H1 (cell line): ENCODE data around the gene ATOH7. TPM values are rescaled to one million over a fixed set of nuclear protein-coding genes. Genes with fewer than 3 reads are reported as not detected.

Experiments used
- CTCF ChIA-PET: fragments of 300-600 bp; sonication (Branson Sonifier 250); formaldehyde crosslinking; loops from one replicate; lab custom pipeline; 2021; ENCODE audit not compliant: partially characterized antibody; lab: Charles Lee
- POLR2A ChIA-PET: fragments of 300-600 bp; sonication (Branson Sonifier 250); formaldehyde crosslinking; loops from one replicate; lab custom pipeline; 2021; ENCODE audit warnings: inconsistent platforms; ENCODE audit not compliant: partially characterized antibody; lab: Charles Lee
- DNase-seq, 2 experiments: peaks; one replicate each; pipeline versions ENCODE4 v3.0.0 to v3.0.0-alpha.2; 2010 to 2022; ENCODE audit warnings: low spot score in 2 of 2, low read depth in 1 of 2, mixed read lengths in 1 of 2
- FAIRE-seq: peaks from 2 replicates; lab custom pipeline; 2011; peaks lifted over from hg19 to GRCh38; lab: Jason Lieb, UNC
- H2AFZ ChIP-seq: 2 replicates; pipeline ENCODE4 v1.8.1; 2012; ENCODE audit warnings: low read length, inconsistent platforms
- H2AK5ac ChIP-seq: 2 replicates; pipeline ENCODE4 v1.6.1; 2013; ENCODE audit warnings: low read depth, low read length
- H2BK120ac ChIP-seq: replicated peaks from 2 replicates; pipeline ENCODE3; 2013; ENCODE audit warnings: low read depth, low read length, inconsistent platforms
- H2BK12ac ChIP-seq: 2 replicates; pipeline ENCODE4 v1.6.1; 2013; ENCODE audit warnings: low read depth, low read length
- H2BK15ac ChIP-seq: 2 replicates; pipeline ENCODE4 v1.6.1; 2013; ENCODE audit warnings: low read length
- H2BK20ac ChIP-seq: 2 replicates; pipeline ENCODE4 v1.6.1; 2013; ENCODE audit warnings: low read length
- H2BK5ac ChIP-seq: 2 replicates; pipeline ENCODE4 v1.6.1; 2013; ENCODE audit warnings: low read depth, low read length
- H3K14ac ChIP-seq: 2 replicates; pipeline ENCODE4 v1.6.1; 2013; ENCODE audit warnings: inconsistent platforms; ENCODE audit not compliant: insufficient read length
- H3K18ac ChIP-seq: 2 replicates; pipeline ENCODE4 v1.6.1; 2013; ENCODE audit warnings: low read length; ENCODE audit errors: extremely low read depth
- H3K23ac ChIP-seq: 2 replicates; pipeline ENCODE4 v1.6.1; 2013; ENCODE audit warnings: inconsistent platforms; ENCODE audit not compliant: insufficient read length
- H3K23me2 ChIP-seq: 2 replicates; pipeline ENCODE4 v1.6.1; 2013; ENCODE audit warnings: low read depth, low read length
- H3K27ac ChIP-seq: 2 replicates; pipeline ENCODE4 v1.6.1; 2011; ENCODE audit warnings: low read depth, low read length, inconsistent platforms
- H3K27me3 ChIP-seq, 4 experiments: replicated peaks in 1 of 4; 1 replicate in 1 of 4; 2 replicates in 3 of 4; pipeline versions ENCODE4 v1.6.1 to v1.8.1; 2011 to 2013; ENCODE audit warnings: low read length in 3 of 4, mild to moderate bottlenecking in 3 of 4, inconsistent platforms in 2 of 4, mixed read lengths in 2 of 4, moderate library complexity in 1 of 4; ENCODE audit not compliant: control insufficient read depth in 3 of 4, insufficient read depth in 3 of 4; ENCODE audit errors: extremely low read depth in 1 of 4
- H3K36me3 ChIP-seq, 4 experiments: 2 replicates each; pipeline versions ENCODE4 v1.6.1 to v1.8.1; 2011 to 2013; ENCODE audit warnings: mild to moderate bottlenecking in 4 of 4, low read length in 3 of 4, moderate library complexity in 2 of 4, control low read depth in 1 of 4, inconsistent platforms in 1 of 4; ENCODE audit not compliant: insufficient read depth in 4 of 4, control insufficient read depth in 2 of 4
- H3K4ac ChIP-seq: replicated peaks from 2 replicates; pipeline ENCODE3; 2013; ENCODE audit warnings: low read length, low read depth, mixed read lengths, inconsistent platforms; ENCODE audit not compliant: insufficient read length
- H3K4me1 ChIP-seq, 4 experiments: replicated peaks in 1 of 4; 1 replicate in 1 of 4; 2 replicates in 3 of 4; pipeline versions ENCODE4 v1.6.1 to v1.8.1; 2011 to 2013; ENCODE audit warnings: low read length in 3 of 4, inconsistent platforms in 2 of 4, mixed read lengths in 1 of 4; ENCODE audit not compliant: insufficient read depth in 4 of 4, control insufficient read depth in 3 of 4
- H3K4me2 ChIP-seq, 2 experiments: 2 replicates each; pipeline versions ENCODE4 v1.6.1 to v1.8.1; 2011 to 2013; ENCODE audit warnings: low read depth in 2 of 2, low read length in 2 of 2, control low read depth in 1 of 2, inconsistent platforms in 1 of 2, mild to moderate bottlenecking in 1 of 2; ENCODE audit not compliant: insufficient read depth in 1 of 2
- H3K4me3 ChIP-seq, 4 experiments: fragments of 200-600, 300-600 bp in 1 of 4; sonication (generic), shearing (Covaris generic), sonication (Bioruptor Twin) in 1 of 4; 2 replicates each; pipeline versions ENCODE4 v1.5.1 to v1.8.1; 2011 to 2016; ENCODE audit warnings: low read length in 4 of 4, low read depth in 3 of 4, control low read depth in 2 of 4, inconsistent platforms in 2 of 4, mild to moderate bottlenecking in 2 of 4, mixed read lengths in 1 of 4, moderate library complexity in 1 of 4; ENCODE audit not compliant: insufficient read depth in 2 of 4; ENCODE audit errors: extremely low read depth in 1 of 4
- H3K56ac ChIP-seq: replicated peaks from 2 replicates; pipeline ENCODE3; 2013; ENCODE audit warnings: low read depth, mild to moderate bottlenecking, mixed read lengths, low read length, inconsistent platforms; ENCODE audit not compliant: insufficient read length
- H3K79me1 ChIP-seq: 2 replicates; pipeline ENCODE4 v1.6.1; 2013; ENCODE audit warnings: low read depth, low read length, control low read depth
- H3K79me2 ChIP-seq, 2 experiments: 2 replicates each; pipeline versions ENCODE4 v1.6.1 to v1.8.1; 2012 to 2013; ENCODE audit warnings: low read length in 2 of 2, mild to moderate bottlenecking in 2 of 2, inconsistent platforms in 1 of 2; ENCODE audit not compliant: insufficient read depth in 2 of 2, control insufficient read depth in 1 of 2
- H3K9ac ChIP-seq, 4 experiments: replicated peaks in 1 of 4; 1 replicate in 1 of 4; 2 replicates in 3 of 4; pipeline versions ENCODE4 v1.6.1 to v1.8.1; 2011 to 2013; ENCODE audit warnings: low read depth in 3 of 4, low read length in 3 of 4, control low read depth in 2 of 4, mild to moderate bottlenecking in 2 of 4, moderate library complexity in 2 of 4, inconsistent platforms in 1 of 4; ENCODE audit errors: extremely low read depth in 1 of 4
- H3K9me3 ChIP-seq, 2 experiments: 2 replicates each; pipeline versions ENCODE4 v1.6.1 to v1.8.1; 2012 to 2013; ENCODE audit warnings: mild to moderate bottlenecking in 2 of 2, moderate library complexity in 2 of 2, control low read depth in 1 of 2, inconsistent platforms in 1 of 2, low read depth in 1 of 2, low read length in 1 of 2, mixed read lengths in 1 of 2; ENCODE audit not compliant: insufficient read depth in 2 of 2
- H4K20me1 ChIP-seq, 2 experiments: replicated peaks in 1 of 2; 2 replicates each; pipeline versions ENCODE3 to v1.8.1; 2011 to 2013; ENCODE audit warnings: inconsistent platforms in 2 of 2, low read length in 2 of 2, mild to moderate bottlenecking in 1 of 2; ENCODE audit not compliant: insufficient read depth in 2 of 2, control insufficient read depth in 1 of 2
- H4K5ac ChIP-seq: 2 replicates; pipeline ENCODE4 v1.6.1; 2013; ENCODE audit warnings: low read length, low read depth, mixed read lengths, inconsistent platforms; ENCODE audit not compliant: insufficient read length
- H4K8ac ChIP-seq: 2 replicates; pipeline ENCODE4 v1.8.0; 2013; ENCODE audit warnings: mild to moderate bottlenecking, moderate library complexity, low read length, inconsistent platforms; ENCODE audit not compliant: insufficient read depth; ENCODE audit errors: extremely low read depth
- H4K91ac ChIP-seq: replicated peaks from 2 replicates; pipeline ENCODE3; 2013; ENCODE audit warnings: low read length, mixed read lengths, inconsistent platforms; ENCODE audit not compliant: insufficient read length
- BACH1 ChIP-seq: IDR thresholded peaks from 2 replicates; pipeline ENCODE4 v1.6.1; 2012; ENCODE audit warnings: low read length, improper control_type of control experiment
- BRCA1 ChIP-seq: IDR thresholded peaks from 2 replicates; pipeline ENCODE4 v1.6.1; 2012; ENCODE audit warnings: low read depth, low read length, improper control_type of control experiment
- EZH2 ChIP-seq: fragments of 200-600 bp; sonication (generic); IDR thresholded peaks from 2 replicates; pipeline ENCODE4 v1.7.1; 2012; ENCODE audit warnings: low read depth, mild to moderate bottlenecking, moderate library complexity, low read length, inconsistent platforms; ENCODE audit not compliant: severe bottlenecking
- KDM5A ChIP-seq: fragments of 200-600 bp; IDR thresholded peaks from 2 replicates; pipeline ENCODE4 v1.7.1; 2012; ENCODE audit warnings: mild to moderate bottlenecking, low read length, inconsistent platforms, mixed read lengths
- MAX ChIP-seq: IDR thresholded peaks from 2 replicates; pipeline ENCODE4 v1.6.1; 2012; ENCODE audit warnings: inconsistent platforms
- RFX5 ChIP-seq: IDR thresholded peaks from 2 replicates; pipeline ENCODE4 v1.6.1; 2011; ENCODE audit warnings: low read depth, low read length, improper control_type of control experiment, borderline replicate concordance
- TCF12 ChIP-seq: IDR thresholded peaks from 2 replicates; pipeline ENCODE4 v1.6.1; 2011; ENCODE audit warnings: low read depth, mild to moderate bottlenecking, low read length
- WGBS, 2 experiments: shearing (Covaris generic) in 1 of 2; methylation state at CpG; one replicate each; pipeline versions ENCODE4 v1.1.6 to v1.1.7; 2013 to 2015; ENCODE audit warnings: low lambda C conversion rate in 2 of 2, mixed read lengths in 2 of 2, inconsistent platforms in 1 of 2, low coverage in 1 of 2, missing lambda C conversion rate in 1 of 2; ENCODE audit not compliant: insufficient replicate concordance in 2 of 2, insufficient coverage in 1 of 2, insufficient read length in 1 of 2; ENCODE audit errors: extremely low coverage in 1 of 2, missing lambda C conversion rate in 1 of 2; 5-methylcytosine and 5-hydroxymethylcytosine counted together
- polyA plus RNA-seq, 7 experiments: library from polyadenylated mRNA; depleted of rRNA in 3 of 7; stranded (reverse) in 5 of 7; unstranded in 2 of 7; fragments of >200 nt in 5 of 7; fragments of 200-250 nt in 2 of 7; gene quantifications; 1 replicate in 5 of 7; 2 replicates in 1 of 7; 4 replicates in 1 of 7; pipeline versions ENCODE4 v1.2.1 to v1.2.3, GENCODE V29; 2011 to 2013; ENCODE audit warnings: missing spikeins in 2 of 7, mixed read lengths in 2 of 7
- total RNA-seq: library from RNA; stranded (reverse); fragmentation: NEBNext Ultra II Directional; extraction: Animal tissue kit (Norgen Biotek cat#: 25700); gene quantifications from 2 replicates; pipeline ENCODE4 v1.2.1, GENCODE V29; 2021
- TF ChIP-seq, protein P1 (sequence below): IDR thresholded peaks from 2 replicates; pipeline ENCODE4 v1.6.1; 2011; ENCODE audit warnings: low read length, improper control_type of control experiment
- TF ChIP-seq, protein P2 (sequence below): IDR thresholded peaks from 2 replicates; pipeline ENCODE4 v1.6.1; 2012; ENCODE audit warnings: low read length, inconsistent platforms

The ATOH7 gene
- total and polyA plus RNA-seq, 2 of the 8 experiments (the other 6 are each of a cell fraction or from before 2014, with no cell fraction given) = 0.39 to 1.0 TPM

DNA sequence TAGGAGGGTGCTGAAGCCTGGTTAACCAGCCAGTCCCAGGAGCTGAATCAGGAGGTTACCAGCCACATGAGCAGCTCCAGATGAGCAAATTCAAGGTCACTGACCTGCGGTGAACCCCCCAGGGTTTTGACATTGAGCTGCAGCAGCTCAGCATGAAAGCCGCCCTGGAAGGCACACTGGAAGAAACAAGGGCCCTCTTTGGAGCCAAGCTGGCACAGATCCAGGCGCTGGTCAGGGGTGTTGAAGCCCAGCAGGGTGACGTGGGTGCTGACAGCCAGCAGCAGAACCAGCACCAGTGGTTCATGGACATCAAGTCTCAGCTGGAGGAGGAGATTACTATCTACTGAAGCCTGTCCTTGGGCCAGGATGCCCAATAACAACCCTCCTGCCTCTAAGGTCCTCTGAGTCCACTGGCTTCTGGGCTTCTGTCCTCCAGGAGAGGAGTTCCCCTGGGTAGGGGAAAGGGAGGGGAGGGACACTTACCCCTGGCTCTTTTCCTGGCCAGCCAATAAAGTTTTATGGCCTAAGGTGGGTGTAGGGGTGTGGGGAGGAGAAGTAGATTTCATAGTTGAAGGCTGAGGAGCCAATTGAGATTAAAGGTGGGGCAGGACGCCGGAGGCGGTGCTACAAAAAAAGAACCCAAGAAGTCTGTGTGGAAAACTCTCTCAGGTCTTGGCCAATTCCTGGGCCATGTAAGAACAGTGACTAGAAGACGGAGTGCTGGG is 29.4 kb upstream of the ATOH7 start:
- Histone ChIP-seq H3K4me2 (no peak overlapping the region), H3K14ac (no peak overlapping the region), H3K9ac (no peak overlapping the region), H3K4me3 (no peak overlapping the region), H2BK15ac (no peak overlapping the region), H3K9me3 (peaks cover 0 to 5% of the 10 kb centered on the region in 2 experiments; a peak in 1 of 4 replicates), H2AK5ac (no peak overlapping the region), H3K36me3 (no peaks in the 10 kb centered on the region), H2BK12ac (no peak overlapping the region), H3K18ac (no peak overlapping the region), H4K5ac (no peak overlapping the region), H3K79me2 (no peaks in the 10 kb centered on the region), H3K4ac (no peak overlapping the region), H4K20me1 (no peaks in the 10 kb centered on the region), H3K23me2 (no peaks in the 10 kb centered on the region), H3K27me3 (no peaks in the 10 kb centered on the region; a peak in 1 of 7 replicates), H3K4me1 (no peaks in the 10 kb centered on the region), H4K8ac (no peak overlapping the region), H3K79me1 (no peaks in the 10 kb centered on the region), H2BK120ac (no peak overlapping the region), H3K56ac (no peak overlapping the region), H2BK5ac (no peak overlapping the region), H4K91ac (no peak overlapping the region), H3K23ac (no peak overlapping the region), H3K27ac (no peak overlapping the region), H2BK20ac (no peak overlapping the region), H2AFZ (no peak overlapping the region)
- WGBS, 2 experiments = 91% methylated on average over 8 of the region's 8 CpGs; no CpG with 5 or more reads in 1 of the 2 experiments
- POLR2A ChIA-PET = no interaction called here
- DNase-seq = no peak
- CTCF ChIA-PET = interaction anchor here (0.7 to 1.1 kb wide), 3 partner anchors 12 to 59 kb away, joined by 3 to 5 read pairs (median 3); no protein-coding TSS in a partner anchor
- no peak for FAIRE-seq
- TF ChIP-seq TCF12 (no peak), BACH1 (no peak), KDM5A (no peak), BRCA1 (no peak), EZH2 (no peak), MAX (no peak), RFX5 (no peak)
- TF ChIP-seq, protein P1, sequence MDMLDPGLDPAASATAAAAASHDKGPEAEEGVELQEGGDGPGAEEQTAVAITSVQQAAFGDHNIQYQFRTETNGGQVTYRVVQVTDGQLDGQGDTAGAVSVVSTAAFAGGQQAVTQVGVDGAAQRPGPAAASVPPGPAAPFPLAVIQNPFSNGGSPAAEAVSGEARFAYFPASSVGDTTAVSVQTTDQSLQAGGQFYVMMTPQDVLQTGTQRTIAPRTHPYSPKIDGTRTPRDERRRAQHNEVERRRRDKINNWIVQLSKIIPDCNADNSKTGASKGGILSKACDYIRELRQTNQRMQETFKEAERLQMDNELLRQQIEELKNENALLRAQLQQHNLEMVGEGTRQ = no peak
- TF ChIP-seq, protein P2, sequence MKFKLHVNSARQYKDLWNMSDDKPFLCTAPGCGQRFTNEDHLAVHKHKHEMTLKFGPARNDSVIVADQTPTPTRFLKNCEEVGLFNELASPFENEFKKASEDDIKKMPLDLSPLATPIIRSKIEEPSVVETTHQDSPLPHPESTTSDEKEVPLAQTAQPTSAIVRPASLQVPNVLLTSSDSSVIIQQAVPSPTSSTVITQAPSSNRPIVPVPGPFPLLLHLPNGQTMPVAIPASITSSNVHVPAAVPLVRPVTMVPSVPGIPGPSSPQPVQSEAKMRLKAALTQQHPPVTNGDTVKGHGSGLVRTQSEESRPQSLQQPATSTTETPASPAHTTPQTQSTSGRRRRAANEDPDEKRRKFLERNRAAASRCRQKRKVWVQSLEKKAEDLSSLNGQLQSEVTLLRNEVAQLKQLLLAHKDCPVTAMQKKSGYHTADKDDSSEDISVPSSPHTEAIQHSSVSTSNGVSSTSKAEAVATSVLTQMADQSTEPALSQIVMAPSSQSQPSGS = no peak
